Measurements from ENCODE around the gene OSTM1. TPM values are rescaled to one million over a fixed set of nuclear protein-coding genes. Genes with fewer than 3 reads are reported as not detected.

Gene OSTM1
- total and polyA plus RNA-seq, 2 of the 8 experiments (the other 6 are each of a cell fraction or from before 2014, with no cell fraction given) = 17.7 to 26.1 TPM

DNA sequence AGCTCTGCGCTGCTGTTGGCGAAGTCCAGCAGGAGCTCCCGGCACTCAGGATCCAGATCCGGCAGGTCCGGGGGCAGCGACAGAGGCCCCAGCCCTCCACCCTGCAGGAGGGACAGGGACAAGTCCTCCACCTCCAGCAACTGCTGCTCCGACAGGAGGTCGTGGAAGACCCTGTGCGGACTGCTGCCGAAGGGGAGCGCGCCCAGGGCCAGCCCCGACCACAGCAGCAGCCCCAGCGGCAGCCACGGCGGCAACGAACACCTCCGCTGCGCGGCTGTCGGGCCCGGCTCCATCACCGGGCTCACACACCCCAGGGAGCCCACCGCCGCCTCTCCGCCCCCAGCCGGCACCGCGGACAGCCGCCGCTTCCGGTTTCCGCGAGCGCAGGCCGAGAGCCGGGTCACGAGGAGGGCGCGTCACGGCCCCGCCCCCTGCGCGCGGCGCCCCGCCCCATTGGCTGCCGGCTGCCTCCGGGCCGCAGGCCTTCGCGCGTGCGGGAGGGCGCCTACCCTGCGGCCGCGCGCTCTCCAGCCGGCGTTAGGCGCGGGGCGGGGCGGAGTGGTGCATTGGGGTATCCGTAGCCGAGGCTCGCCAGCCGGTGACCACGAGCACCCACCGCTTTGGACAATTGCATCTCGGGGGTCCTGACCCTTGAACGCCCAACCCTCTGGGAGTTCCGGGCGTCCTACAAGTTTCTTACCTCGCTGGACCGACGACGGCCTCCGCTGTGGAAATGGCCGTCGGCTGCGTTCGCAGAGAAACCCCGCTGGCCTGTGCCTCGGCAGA lies at the start of gene OSTM1 (continued):
- TF ChIP-seq, protein P1, sequence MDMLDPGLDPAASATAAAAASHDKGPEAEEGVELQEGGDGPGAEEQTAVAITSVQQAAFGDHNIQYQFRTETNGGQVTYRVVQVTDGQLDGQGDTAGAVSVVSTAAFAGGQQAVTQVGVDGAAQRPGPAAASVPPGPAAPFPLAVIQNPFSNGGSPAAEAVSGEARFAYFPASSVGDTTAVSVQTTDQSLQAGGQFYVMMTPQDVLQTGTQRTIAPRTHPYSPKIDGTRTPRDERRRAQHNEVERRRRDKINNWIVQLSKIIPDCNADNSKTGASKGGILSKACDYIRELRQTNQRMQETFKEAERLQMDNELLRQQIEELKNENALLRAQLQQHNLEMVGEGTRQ (IDR thresholded peaks at IDR 0.05; ENCODE audit: low read length) = peak; percentile 82
- TF ChIP-seq JUN (IDR thresholded peaks at IDR 0.05; ENCODE audit: low read depth, low read length) = no peak
- no peak for TF ChIP-seq RFX5 (IDR thresholded peaks at IDR 0.05; ENCODE audit: borderline replicate concordance, low read depth, low read length)
- no peak for TF ChIP-seq TEAD4 (IDR thresholded peaks at IDR 0.05; ENCODE audit: low read depth, low read length)
- TF ChIP-seq SP1 (IDR thresholded peaks at IDR 0.05; ENCODE audit: low read depth, low read length) = no peak
- TF ChIP-seq RBBP5 (IDR thresholded peaks at IDR 0.05; ENCODE audit: borderline replicate concordance, low read depth, low read length) = peak; percentile 93
- no peak for TF ChIP-seq BRCA1 (IDR thresholded peaks at IDR 0.05; ENCODE audit: low read depth, low read length)
- peak; percentile 84 for TF ChIP-seq PHF8 (conservative IDR thresholded peaks at IDR 0.05; ENCODE audit: low read depth, low read length)
- no peak for TF ChIP-seq EP300 (IDR thresholded peaks at IDR 0.05; ENCODE audit: borderline replicate concordance in 1 of 2, low read depth in 2 of 2, low read length in 2 of 2)
- peak; percentile 74 for TF ChIP-seq POLR2AphosphoS5 (IDR thresholded peaks at IDR 0.05; ENCODE audit: low read depth, low read length)
- TF ChIP-seq FOSL1 (IDR thresholded peaks at IDR 0.05; ENCODE audit: insufficient read depth, low read depth, low read length) = no peak
- peak; percentile 25 for TF ChIP-seq CTBP2 (IDR thresholded peaks at IDR 0.05; ENCODE audit: borderline replicate concordance, insufficient read depth, insufficient read length, low read length)
- no peak for TF ChIP-seq SIX5 (IDR thresholded peaks at IDR 0.05; ENCODE audit: low read depth, low read length)
- no peak for TF ChIP-seq RNF2 (IDR thresholded peaks at IDR 0.05; ENCODE audit: borderline replicate concordance, low read depth, low read length, missing control alignments, poor library complexity, severe bottlenecking)
- peak; percentile 93 for TF ChIP-seq ASH2L (IDR thresholded peaks at IDR 0.05; ENCODE audit: low read length)
- TF ChIP-seq NRF1 (IDR thresholded peaks at IDR 0.05; ENCODE audit: low read depth, low read length) = no peak
- no peak for TF ChIP-seq SUZ12 (IDR thresholded peaks at IDR 0.05; ENCODE audit: low read length)
- TF ChIP-seq GABPA (IDR thresholded peaks at IDR 0.05; ENCODE audit: borderline replicate concordance, insufficient read depth, low read length) = no peak
- TF ChIP-seq RAD21 (IDR thresholded peaks at IDR 0.05 in 1 of 2, conservative IDR thresholded peaks at IDR 0.05 in 1 of 2; ENCODE audit: low read depth in 2 of 2, low read length in 2 of 2) = no peak
- peak; percentile 93 for TF ChIP-seq KDM4A (IDR thresholded peaks at IDR 0.05; ENCODE audit: low read depth, low read length, severe bottlenecking)
- no peak for TF ChIP-seq CBX8 (IDR thresholded peaks at IDR 0.05; ENCODE audit: borderline replicate concordance, low read depth, low read length)
- 0 out of 2 replicates have a peak, but pooled peaks have one; percentile 25 for TF ChIP-seq KDM1A (IDR thresholded peaks at IDR 0.05; ENCODE audit: borderline replicate concordance, low read length)
